ENCODE measurements around the gene CD40.

DNA sequence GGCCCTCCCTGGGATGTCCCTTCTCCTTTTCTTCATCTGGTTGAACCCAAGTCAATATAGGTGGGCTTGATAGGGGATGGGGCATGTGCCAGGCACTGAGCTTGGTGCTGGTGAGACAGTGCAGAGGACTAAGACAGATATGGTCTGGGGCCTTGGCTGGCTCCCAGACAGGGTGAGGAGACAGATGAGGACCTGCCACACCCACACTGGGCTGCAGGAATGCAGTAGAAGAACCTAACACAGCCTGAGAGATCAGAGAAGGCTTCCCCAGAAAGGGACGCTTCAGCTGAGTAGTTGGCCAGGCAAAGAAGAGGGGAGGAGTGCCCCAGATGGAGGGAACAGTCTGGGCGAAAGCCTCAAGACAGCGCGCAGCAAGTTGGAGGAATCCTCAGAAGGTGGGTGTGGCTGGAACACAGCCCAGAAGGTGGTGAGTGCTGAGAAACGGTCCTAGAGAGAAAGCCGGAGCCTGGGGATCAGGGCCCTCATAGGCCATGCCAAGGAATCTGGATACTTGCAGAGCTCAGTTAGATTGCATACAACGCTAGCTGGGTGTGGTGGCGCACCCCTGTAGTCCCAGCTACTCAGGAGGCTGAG lies 26.4 kb downstream of the CD40 start:
- TF ChIP-seq, protein P1, sequence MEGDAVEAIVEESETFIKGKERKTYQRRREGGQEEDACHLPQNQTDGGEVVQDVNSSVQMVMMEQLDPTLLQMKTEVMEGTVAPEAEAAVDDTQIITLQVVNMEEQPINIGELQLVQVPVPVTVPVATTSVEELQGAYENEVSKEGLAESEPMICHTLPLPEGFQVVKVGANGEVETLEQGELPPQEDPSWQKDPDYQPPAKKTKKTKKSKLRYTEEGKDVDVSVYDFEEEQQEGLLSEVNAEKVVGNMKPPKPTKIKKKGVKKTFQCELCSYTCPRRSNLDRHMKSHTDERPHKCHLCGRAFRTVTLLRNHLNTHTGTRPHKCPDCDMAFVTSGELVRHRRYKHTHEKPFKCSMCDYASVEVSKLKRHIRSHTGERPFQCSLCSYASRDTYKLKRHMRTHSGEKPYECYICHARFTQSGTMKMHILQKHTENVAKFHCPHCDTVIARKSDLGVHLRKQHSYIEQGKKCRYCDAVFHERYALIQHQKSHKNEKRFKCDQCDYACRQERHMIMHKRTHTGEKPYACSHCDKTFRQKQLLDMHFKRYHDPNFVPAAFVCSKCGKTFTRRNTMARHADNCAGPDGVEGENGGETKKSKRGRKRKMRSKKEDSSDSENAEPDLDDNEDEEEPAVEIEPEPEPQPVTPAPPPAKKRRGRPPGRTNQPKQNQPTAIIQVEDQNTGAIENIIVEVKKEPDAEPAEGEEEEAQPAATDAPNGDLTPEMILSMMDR (IDR thresholded peaks at IDR 0.05): no peak
- TF ChIP-seq ZFX (IDR thresholded peaks at IDR 0.05; ENCODE audit: borderline replicate concordance): no peak
